Epidermal melanocyte (primary cell): ENCODE results near the gene TXNDC11.

ENCODE experiments used
- DNase-seq: peaks from one replicate; pipeline ENCODE4 v3.0.0; 2011; ENCODE audit warnings: low spot score; ENCODE audit not compliant: insufficient read length

TXNDC11 gene

DNA sequence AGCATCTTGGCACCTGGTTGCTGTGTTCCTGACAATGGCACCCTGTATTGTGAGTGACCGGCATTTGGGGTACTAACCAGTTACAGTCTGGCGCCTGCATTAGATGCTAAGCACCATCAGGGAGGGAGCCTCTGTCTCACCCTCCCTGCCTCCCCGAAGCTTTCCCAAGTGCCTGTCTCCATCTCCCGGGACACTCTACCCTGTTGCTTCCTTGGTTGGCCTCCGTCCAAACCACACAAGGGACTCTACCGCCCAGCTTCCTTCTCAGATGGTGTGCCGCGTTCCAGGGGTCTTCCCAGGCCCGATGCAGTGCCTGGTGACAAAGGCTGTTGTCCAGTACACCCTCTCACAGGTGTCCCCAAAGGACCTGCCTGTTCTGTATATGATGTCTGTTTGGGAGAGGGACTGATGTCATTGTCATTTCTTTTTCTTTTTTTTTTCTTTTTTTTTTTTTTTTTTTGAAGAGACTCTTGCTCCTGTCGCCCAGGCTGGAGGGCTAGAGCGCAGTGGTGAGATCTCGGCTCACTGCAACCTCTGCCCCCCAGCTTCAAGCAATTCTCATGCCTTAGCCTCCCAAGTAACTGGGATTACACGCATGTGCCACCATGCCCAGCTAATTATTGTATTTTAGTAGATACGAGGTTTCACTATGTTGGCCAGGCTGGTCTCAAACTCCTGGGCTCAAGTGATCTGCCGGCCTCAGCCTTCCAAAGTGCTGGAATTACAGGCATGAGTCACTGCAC is 67.7 kb downstream of the TXNDC11 start:
- no peak for DNase-seq

DNA sequence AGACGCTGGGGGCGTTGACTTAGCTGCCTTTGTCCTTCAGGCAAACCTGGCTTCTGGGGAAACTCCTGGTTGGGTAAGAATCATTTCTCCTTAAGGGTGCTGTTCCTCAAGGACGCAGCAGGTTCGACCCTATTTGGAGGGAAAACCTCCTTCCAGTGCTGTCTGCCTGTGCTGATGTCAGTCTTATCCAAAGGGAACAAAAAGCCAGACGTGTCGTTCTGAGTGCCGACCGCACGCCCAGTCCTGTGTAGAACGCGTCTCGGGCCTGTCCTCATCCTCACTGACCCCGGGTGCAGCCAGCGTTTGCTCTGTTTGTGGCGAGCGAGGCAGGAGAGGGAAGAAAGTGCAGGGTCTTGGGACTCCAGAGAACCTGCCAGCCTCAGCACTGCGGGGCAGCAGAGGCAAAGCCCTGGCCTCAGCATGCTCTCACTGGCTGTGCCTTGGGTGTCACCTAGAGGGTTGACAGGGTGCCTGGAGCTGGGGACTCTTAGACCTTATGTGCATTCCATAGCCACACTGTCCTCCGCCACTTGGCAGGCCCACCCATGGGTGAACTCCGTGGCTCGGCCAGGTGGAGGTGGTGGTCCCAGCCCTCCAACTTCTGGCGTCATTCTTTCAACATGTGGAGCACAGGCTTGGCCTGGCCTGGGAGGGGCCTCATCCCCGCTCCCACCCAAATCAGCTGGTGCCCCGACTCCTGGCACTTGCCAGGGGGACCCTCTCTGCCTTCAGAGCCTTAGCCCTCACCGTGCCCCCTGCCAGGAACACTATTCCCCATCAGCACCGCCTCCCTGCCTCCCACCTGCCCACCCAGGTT is 68.4 kb downstream of the TXNDC11 start:
- no peak for DNase-seq

DNA sequence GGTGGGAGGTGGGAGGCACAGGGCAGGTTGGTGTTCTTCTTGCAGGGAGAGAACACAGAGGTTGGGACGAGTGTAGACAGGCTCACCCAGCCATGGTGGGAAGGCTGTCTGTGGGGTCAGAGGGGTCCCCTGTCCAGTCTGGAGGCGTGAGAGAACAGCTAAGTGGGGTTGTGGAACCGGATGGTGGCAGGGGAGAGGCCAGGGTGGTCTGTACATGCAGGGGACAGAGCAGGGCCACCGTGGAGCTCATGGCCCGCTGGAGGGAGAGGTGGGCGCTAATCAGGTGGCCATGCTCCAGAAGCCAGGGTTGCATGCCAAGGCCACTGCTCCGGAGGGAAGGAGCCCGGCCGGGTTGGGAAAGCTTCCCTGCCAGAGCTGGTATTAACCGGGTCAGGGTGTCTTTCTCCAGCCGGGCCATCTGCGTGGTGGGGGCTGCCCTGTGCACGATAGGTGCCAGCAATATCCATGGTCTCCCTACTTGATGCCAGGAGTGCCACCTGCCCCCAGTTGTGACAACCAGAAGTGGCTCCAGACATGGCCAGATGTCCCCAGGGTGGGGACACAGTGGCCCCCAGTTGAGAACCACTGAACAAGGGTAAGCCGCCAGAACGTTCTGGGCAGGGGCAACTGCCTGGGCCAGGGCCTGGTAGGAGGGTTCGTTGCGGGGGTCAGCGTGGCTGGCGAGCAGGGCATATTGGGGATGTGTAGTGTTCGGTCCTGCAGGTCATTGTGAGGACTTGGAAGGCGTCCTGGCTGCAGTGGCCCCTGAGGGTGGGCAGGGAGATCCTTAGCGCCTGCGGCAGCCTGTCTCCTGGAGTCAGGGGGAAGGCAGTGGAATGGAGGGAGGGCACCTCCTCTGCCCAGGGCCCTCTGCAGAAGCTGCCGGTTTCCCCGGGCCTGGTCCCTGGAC is 69.3 kb downstream of the TXNDC11 start:
- no peak for DNase-seq

DNA sequence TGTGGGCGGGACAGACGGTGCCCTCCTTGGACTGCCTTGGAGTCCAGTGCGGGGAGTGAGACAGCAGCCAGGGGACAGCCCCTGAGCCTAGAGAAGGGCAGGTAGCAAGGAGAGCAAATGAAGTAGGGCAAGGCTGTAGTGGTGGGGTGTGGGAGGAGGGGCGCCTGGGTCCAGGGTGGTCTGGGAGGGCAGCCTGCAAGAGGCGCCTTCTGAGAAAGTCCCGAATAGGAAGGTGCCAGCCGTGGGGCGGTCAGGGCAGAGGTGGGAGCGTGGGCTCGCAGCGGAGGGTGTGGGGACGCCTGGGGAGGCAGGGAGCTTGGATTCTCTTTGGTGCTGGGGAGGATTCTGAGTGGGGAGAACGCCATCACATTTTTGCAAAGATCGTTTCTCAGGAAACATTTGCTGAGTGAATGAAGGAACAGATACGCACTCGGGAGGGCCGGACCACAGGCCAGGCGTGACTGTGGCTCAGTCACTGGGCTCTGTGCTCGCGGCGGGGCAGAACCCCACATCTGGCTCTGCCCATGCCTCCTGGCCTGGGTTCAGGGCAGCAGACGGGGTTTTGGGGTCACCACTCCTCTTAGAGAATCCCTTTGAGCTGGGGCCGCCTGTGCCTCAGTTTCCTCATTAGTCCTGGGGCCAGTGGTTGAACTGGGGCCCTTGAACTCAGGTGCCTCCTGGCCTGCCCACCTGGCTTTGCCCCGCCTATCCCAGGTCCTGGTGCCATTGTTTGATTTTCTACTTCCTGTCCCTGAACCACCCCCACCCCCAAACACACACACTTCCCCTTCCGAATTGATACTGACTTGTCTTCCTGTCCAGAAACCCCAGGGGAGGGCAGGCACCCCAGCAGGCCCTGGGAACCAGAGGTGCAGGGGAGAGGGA is 70.2 kb downstream of the TXNDC11 start:
- no peak for DNase-seq

DNA sequence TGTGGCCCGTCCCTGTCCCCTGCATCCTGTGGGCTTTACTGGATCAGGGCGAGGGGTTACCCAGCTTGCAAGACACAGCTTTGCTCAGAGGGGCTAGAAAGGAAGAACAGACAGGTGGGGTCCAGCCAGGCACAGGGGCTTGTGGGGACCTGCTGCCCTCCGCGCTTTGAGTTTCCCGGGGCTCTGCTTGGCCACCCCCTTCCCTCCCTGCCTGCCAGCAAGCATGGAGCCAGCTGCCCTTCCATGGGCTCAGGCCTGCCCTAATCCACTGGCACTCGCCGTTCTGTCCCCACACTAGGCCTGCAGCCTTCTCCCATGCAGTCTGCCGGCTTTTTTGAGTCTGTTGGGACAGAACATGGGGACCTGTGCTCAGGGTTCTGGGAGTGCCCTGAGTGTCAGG is 71.0 kb downstream of the TXNDC11 start:
- no peak for DNase-seq

DNA sequence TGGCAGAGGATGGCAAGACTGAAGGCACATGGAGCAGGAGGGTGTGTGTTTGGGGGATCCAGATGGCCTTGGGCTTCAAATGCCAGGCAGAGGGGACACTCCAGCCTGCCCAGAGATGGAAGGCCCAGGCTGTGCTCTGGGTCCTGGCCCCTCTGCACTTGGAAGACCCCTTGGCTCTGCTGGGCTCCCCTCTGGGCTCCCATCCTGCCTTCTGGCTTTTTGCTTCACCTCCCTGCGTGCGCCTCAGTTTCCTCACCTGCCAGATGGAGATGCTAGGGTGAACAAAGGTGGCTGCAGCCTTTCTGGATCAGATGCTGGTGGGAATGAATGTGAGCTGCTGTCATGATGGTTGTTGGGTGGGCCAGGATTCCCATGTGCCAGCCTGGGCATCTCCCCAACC is 71.4 kb downstream of the TXNDC11 start:
- no peak for DNase-seq

DNA sequence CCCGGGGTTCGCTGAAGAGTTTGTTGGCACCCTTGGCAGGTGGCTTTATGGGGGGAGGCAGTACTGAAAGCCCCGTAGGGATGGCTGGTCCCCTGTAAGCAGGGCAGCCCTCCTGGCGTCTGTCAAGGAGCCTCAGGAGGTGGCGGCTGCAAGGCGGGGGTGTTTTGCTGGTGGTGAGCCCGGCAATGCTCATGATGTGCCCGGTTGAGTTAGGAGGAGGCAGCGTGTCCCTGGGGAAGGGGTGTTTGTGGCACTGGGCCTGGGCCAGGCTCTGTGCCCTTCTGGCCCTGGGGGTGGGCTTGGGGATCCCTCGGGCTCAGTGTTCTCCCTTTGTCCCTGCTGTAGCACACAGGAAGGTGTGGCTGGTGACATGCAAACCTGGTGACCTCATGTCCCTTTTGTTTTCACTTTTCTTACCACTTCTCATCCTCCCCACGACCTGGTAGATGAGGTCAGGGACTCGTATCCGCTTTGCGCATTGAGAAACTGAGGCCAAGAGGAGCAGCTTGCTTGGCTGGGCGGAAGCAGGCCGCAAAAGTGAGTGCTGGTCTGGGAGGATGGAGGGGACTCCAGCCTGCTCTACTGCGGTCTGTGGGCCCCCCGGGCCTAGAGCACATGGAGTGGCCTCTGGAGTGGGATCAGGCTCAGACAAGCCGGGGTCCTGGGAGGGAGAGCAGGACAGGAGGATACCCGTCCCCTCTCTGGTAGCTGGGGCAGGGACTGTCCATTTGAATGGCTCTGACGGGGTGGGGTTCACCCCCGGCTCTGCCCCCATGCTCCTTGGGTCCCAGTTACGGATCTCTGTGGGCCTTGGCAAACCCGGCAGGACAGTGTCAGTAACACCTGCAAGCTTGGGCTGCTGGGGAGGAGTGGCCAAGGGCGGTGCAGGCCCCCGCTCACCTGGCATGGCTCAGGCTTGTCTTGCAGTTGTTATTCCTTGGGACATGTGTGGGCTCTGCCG is 72.2 kb downstream of the TXNDC11 start:
- DNase-seq = no peak

DNA sequence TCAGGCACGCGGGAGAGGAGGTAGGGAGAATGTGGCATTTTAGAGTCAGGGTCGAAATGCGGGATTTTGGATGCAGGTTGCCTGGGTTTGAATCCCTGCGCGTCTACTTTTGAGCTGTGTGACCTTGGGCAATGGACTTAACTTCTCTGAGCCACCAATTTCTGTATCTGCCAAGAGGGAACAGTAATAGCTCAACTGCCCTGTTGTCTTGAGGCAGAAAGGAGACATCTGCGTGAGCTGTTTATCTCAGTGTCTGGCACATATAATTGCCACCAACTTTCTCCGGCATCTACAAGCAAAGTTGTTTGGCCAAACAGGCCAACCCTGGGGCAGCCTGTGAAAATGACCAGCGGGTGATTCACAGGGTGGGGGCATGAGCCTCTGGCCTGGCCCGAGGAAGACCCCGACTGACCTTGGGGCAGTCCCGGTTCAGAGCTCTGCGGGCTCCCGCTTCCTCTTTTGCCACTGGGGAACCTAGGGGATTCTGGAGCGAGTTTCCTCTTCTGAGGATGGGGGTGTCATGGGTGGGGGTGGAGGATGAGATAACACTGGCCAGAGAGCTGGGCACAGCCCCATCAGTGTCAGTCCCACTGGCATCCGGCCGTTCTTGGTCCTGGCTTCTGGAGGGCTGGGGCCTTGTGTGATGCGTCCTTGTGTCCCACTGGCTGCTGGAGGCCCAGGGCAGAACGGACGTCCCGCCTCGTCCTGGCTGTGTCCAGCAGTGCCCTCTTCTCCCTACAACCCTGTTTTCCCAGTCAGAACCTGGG is 73.1 kb downstream of the TXNDC11 start:
- DNase-seq = no peak

DNA sequence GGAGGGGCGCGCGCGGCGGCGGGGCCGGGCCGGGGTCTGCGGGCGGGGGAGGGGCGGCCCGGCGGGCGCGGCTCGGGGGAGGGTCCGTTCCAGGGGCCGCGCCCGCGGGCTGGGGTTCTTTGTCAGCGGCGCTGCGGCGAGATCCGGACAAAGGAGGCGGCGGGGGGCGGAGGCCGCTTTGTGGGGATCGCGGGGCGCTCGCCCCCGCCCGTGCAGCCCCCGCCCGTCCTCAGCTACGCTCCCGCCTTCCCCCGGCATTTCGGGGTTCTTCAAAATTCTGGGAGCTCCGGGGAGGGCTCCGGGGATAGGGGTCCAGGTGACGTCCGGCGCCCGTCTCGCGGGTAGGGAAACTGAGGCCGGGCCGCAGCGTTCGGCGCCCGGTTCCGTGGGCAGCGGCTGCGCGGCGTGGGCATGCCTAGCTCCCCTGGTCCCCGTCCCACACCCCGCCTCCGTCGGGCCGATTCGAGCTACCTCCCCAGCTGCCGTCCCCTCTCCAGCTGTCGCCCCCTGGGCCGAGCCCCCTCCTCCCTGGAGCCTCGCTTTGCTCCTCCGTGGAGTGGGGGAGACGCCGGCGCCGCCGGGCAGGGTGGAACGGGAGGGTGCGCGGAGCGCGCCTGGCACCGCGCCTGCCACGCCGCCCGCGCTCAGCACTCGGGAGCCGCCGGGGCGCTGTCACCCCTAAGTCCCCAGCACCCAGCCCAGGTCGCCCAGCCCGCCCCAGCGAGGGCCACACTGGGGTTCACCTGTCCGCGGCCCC is 73.9 kb downstream of the TXNDC11 start:
- DNase-seq = no peak

DNA sequence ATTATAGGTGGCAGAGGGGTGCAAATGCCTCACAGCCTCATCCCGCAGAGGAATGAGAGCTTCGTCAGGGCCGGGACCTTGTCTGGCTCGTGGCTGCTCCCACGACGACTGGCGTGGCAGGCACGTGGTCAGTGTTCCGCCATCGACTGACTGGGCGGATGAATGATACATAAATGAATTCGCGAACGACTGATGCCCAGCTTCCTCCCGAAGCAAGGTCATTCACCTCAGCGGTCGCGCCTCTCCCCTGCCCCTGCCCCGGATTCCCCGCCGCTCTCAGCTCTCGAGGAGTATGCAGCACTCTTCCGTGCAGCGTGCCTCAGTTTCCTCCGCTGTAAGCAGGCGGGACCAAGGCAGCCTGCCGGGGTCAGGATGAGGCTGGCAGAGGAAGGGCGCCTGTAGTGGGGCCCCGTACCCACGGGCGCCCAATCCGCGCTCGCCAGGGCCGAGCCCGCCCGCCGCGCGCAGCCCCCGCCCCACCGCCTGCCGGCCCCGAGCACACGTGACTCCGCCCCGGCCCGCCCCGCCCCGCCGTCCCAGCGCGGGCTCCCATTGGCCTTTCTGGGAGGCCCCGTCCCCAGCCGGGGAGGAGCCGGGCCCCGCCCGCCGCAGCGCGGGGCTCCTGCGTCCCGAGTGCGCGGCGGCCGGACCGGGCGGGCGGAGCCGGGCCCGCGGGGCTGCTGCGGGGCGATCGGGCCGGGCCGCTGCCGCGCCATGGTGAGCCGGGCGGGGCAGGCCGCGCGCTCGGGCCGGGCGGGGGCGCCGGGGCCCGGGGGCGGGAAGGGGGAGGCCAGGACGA is 74.6 kb downstream of the TXNDC11 start, which contains the start of gene SNN:
Gene SNN, plus strand, starts transcription at position 632 of the 799 bp plus-strand sequence. CDS start 7,605 bp downstream, outside the sequence.
- DNase-seq = peak; percentile 93

DNA sequence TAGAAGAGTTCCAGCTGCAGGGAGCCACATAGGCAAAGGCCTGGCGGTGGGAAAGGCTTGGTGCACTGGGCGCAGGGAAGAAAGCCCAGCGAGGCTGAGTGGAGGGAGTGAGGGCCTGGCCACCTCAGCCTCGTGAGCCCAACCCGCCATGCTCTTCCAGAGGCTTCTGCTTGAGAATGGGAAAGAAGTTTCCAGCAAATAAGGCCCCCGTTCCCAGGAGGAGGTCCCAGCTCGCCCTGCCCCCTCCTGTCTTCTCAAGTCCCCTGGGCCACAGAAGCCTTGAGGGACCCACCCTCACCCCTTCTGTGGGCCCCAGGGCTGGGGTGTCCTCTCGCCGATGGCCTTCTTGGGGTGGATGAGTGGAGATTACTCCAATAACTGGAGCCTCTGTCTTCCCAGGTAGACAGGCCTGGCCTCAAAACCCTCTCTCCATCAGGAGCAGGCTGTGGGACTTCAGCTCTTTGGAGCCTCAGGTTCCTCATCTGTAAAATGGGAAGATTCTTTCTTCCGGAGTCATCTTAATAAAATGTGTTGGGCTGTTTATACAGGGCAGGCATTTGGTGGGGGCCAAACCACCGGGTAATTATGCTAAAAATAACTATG is 75.3 kb downstream of the TXNDC11 start:
- no peak for DNase-seq

DNA sequence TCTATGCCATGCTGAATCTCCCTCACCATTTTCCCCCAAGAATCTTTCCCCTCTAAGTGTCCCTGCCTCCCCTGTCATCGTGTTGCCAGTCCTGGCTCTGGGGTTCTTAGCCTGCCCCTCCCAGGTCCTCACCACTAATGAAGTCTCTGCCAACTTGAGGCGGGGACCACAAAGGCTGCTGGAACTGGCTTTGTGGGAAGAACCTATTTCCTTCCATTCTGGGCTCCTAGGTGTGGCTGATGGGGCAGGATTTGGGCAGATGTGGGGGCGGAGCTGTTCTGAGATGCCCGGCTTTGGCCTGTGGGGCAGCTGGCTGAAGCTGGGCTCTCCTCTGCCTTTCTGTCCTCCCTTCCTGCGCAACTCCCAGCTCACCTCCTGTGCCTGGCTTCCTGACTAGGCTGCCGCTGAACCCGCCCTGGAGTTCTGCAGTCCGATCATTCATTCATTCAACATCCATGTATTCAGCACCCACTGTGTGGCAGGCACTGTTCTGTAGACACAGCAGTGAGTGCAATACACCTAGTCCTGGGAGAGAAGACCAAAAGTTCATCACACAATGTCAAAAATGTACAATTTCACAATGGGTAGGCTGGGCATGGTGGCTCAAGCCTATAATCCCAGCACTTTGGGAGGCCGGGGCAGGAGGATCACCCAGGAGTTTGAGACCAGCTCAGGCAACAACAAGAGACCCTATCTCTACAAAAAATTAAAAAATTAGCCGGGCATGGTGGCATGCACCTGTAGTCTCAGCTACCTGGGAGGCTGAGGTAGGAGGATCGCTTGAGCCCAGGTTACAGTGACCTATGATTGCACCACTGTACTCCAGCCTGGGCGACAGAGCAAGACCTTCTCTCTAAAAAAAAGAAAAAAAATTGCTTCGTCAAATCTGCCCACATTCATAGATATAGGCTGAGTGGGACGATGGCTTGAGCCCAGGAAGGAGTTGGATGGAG is 76.3 kb downstream of the TXNDC11 start:
- no peak for DNase-seq

DNA sequence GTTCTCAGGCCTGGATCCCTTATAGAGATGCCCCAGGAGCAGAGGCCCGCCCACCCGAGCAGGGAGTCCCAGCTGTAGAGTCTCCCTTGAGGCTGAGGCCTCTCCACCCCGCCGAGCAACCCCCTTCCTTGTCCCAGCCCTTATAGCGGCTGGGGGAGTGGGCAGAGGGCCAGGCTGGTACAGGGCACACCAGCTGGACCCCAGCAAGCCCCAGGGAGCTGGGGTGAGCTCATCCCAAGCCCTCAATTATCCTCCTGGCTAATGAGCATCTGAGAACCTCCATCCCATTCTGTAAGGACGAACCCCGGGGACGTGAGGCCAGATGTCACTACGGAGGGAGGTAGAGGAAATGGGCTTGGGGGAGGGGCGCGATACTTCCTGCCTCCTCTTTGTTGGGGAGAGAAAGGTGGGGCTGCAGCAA is 77.6 kb downstream of the TXNDC11 start:
- no peak for DNase-seq

DNA sequence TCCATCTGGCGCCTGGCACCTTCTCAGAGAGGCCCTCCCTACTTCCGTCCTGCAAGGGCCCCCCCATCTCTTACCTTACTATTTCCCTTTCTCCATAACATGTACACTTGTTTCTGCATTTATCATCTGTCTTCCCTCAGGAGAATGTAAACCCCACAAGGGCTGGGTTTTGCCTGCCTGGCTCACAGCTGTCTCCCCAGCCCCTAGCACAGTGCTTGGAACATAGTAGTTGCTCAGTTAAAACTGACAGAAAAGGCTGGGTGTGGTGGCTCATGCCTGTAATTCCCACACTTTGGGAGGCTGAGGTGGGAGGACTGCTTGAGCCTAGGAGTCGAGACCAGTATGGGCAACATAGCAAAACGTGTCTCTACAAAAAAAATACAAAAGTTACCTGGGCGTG is 80.1 kb downstream of the TXNDC11 start:
- no peak for DNase-seq

DNA sequence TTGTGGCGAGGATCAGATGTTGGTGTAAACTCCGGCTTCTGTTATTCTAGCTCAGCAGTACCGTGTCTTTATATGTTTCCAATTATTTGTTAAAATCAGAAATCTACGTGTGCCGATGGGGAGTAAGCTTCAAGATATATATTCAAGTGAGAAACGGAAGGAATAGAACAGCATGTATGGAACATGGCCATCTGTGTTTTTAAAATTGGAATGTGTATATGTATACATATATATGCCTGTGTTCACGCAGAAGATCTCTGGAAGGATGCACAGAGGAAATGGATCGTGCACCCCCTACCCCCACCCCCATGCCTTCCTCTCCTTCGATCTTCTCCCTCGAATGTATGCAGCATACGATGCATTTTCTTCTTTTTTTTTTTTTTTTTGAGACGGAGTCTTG is 82.1 kb downstream of the TXNDC11 start:
- DNase-seq = no peak
